Prostate gland (tissue), 2 donors: ENCODE results near the gene CSNK1D. TPM values are rescaled to one million over a fixed set of nuclear protein-coding genes. Genes with fewer than 3 reads are reported as not detected.
"Not testable (repeated sequence)": the region's sequence is repeated elsewhere in the genome, so short reads cannot be mapped to it uniquely, and the experiment has no call there.

ENCODE experiments used
- DNase-seq: peaks from one replicate; pipeline ENCODE4 v3.0.0-alpha.2; 2019; ENCODE audit warnings: low spot score
- H3K27ac ChIP-seq, 2 donors: fragments of 200-600 bp; sonication (generic); 2 replicates each; pipeline ENCODE4 v1.5.1; 2017 to 2019
- H3K27me3 ChIP-seq: fragments of 200-600 bp; sonication (generic); replicated peaks from 2 replicates; pipeline ENCODE4 v1.5.1; 2019; ENCODE audit not compliant: insufficient read depth
- H3K36me3 ChIP-seq, 2 donors: fragments of 200-600 bp; sonication (generic); 1 replicate in 1 of 2; 2 replicates in 1 of 2; pipeline versions ENCODE4 v1.5.1 to v1.8.1; 2017 to 2019
- H3K4me1 ChIP-seq: fragments of 200-600 bp; sonication (generic); replicated peaks from 2 replicates; pipeline ENCODE4 v1.5.1; 2019
- H3K4me3 ChIP-seq, 2 donors: fragments of 200-600 bp; sonication (generic); 2 replicates each; pipeline ENCODE4 v1.5.1; 2017 to 2019
- H3K9me3 ChIP-seq: fragments of 200-600 bp; sonication (generic); 2 replicates; pipeline ENCODE4 v1.5.1; 2017
- POLR2A ChIP-seq: fragments of 450-650 bp; IDR thresholded peaks from one replicate; pipeline ENCODE4 v1.6.1; 2016; ENCODE audit warnings: antibody characterized with exemption, mild to moderate bottlenecking
- POLR2AphosphoS5 ChIP-seq: sonication (generic); formaldehyde crosslinking; IDR thresholded peaks from one replicate; pipeline ENCODE4 v1.6.1; 2017; ENCODE audit warnings: antibody characterized with exemption
- WGBS: methylation state at CpG from one replicate; pipeline ENCODE4 v1.1.5; 2018; 5-methylcytosine and 5-hydroxymethylcytosine counted together
- intact Hi-C: fragments of 100-400 bp; cut with DNase I; formaldehyde crosslinking; loops from one replicate; pipeline ENCODE4 v1.14.2; 2022
- total RNA-seq, 2 donors: library from RNA; depleted of rRNA; stranded (reverse); fragments of >200 nt; gene quantifications; one replicate each; pipeline ENCODE4 v1.1.0, GENCODE V29; 2016
- TF ChIP-seq, protein P1 (sequence below), 4 experiments: fragments of 200-600 bp in 2 of 4; fragments of 450-650 bp in 2 of 4; sonication (generic) in 2 of 4; IDR thresholded peaks; 1 replicate in 3 of 4; 2 replicates in 1 of 4; pipeline ENCODE4 v1.5.1; 2016 to 2019; ENCODE audit warnings: antibody characterized with exemption in 4 of 4, mild to moderate bottlenecking in 2 of 4, moderate library complexity in 2 of 4

Gene CSNK1D
- total RNA-seq, 2 donors from 2014 or later = 80.3 to 155 TPM

DNA sequence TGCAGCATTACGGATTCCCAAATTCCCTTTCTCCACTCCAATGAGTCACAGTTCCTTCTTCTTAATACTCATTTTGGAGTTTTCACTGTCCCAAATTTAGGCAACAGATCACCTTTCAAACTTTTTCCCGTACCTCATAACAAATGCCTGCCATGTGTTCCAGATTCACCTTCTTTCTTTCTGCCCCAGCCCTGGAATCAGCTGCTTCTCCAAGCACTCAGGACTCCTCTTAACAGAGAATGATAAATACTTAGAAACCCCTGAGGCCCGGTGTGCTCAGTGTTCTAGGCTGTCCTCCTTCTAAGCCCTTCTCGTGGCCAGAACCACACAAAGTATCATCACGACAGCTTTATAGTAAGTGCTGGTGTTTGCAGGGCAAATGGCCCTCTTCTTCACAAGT, 14.9 kb downstream of the CSNK1D start:
- WGBS = 55% methylated on average over 5 of the region's 5 CpGs
- TF ChIP-seq, protein P1, sequence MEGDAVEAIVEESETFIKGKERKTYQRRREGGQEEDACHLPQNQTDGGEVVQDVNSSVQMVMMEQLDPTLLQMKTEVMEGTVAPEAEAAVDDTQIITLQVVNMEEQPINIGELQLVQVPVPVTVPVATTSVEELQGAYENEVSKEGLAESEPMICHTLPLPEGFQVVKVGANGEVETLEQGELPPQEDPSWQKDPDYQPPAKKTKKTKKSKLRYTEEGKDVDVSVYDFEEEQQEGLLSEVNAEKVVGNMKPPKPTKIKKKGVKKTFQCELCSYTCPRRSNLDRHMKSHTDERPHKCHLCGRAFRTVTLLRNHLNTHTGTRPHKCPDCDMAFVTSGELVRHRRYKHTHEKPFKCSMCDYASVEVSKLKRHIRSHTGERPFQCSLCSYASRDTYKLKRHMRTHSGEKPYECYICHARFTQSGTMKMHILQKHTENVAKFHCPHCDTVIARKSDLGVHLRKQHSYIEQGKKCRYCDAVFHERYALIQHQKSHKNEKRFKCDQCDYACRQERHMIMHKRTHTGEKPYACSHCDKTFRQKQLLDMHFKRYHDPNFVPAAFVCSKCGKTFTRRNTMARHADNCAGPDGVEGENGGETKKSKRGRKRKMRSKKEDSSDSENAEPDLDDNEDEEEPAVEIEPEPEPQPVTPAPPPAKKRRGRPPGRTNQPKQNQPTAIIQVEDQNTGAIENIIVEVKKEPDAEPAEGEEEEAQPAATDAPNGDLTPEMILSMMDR (IDR thresholded peaks at IDR 0.05) = no peak
- TF ChIP-seq POLR2A = no peak
- TF ChIP-seq POLR2AphosphoS5 = no peak
- intact Hi-C loops = no loop called here
- no peaks in the 10 kb centered on the region for H3K9me3 ChIP-seq
- no peak overlapping the region for H3K4me3 ChIP-seq
- H3K27ac ChIP-seq = no peak overlapping the region
- H3K4me1 ChIP-seq = peaks cover 3% of the 10 kb centered on the region
- DNase-seq = no peak
- peaks cover under 1 to 16% of the 10 kb centered on the region in 2 donors for H3K36me3 ChIP-seq
- no peaks in the 10 kb centered on the region for H3K27me3 ChIP-seq

DNA sequence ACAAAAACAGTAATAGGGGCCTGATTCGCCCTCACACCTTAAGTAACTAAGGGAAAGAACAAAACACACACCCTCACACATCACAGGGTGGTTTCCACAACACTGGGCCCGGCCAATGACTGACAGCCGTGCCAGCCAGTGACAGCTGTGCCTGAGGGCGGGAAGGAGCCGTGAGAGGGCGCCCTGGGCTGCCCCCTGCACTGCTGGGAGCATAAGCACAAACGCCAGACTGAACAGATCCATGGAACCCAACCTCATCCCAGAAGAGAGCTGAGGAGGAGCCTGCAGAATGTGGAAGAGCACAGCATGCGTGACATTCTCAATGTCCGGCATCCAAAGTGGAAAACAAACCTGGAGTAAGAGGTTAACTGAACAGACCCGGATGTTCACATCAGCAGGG, 16.0 kb downstream of the CSNK1D start:
- no peaks in the 10 kb centered on the region for H3K27me3 ChIP-seq
- H3K27ac ChIP-seq = peak overlapping the region in 1 of 2 donors; percentile 29
- no peaks in the 10 kb centered on the region for H3K9me3 ChIP-seq
- DNase-seq = no peak
- TF ChIP-seq, protein P1 (IDR thresholded peaks at IDR 0.05) = no peak
- TF ChIP-seq POLR2A (no peak), POLR2AphosphoS5 (peak; percentile 9)
- WGBS = 59% methylated on average over 10 of the region's 10 CpGs
- H3K4me1 ChIP-seq = peaks cover 3% of the 10 kb centered on the region
- H3K36me3 ChIP-seq = peaks cover 11 to 24% of the 10 kb centered on the region in 2 donors
- intact Hi-C loops = no loop called here
- H3K4me3 ChIP-seq = no peak overlapping the region

DNA sequence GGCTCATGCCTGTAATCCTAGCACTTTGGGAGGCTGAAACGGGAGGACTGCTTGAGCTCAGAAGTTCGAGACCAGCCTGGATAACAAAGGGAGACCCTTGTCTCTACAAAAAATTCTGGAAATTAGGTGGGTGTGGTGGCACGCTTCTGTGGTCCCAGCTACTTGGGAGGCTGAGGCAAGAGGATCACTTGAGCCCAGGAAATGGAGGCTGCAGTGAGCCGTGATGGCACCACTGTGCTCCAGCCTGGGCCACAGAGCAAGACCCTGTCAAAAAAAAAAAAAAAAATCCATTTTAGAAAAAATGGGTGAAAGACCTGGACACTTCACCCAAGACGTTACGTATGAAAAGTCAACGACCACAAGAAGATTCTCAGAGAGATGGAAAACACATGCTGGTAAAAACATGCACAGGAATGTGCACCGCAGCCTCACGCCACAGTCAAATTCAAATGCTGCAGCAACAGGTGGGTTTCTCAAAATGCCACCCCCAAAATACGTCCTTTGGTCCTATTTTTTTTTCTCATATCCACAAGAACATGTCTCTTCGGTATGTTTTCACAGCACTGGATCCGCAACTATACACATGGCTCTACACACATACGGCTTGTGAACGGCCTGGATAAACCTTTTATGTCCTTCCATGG, 17.1 kb downstream of the CSNK1D start:
- Histone ChIP-seq H3K27ac (no peak overlapping the region), H3K36me3 (peaks cover 20 to 35% of the 10 kb centered on the region in 2 donors), H3K27me3 (no peaks in the 10 kb centered on the region), H3K4me3 (no peak overlapping the region), H3K9me3 (no peaks in the 10 kb centered on the region), H3K4me1 (peaks cover 3% of the 10 kb centered on the region)
- intact Hi-C loops = no loop called here
- TF ChIP-seq POLR2A (no peak), POLR2AphosphoS5 (no peak)
- TF ChIP-seq, protein P1 (IDR thresholded peaks at IDR 0.05) = no peak
- 90% methylated on average over 14 of the region's 14 CpGs for WGBS
- no peak for DNase-seq

DNA sequence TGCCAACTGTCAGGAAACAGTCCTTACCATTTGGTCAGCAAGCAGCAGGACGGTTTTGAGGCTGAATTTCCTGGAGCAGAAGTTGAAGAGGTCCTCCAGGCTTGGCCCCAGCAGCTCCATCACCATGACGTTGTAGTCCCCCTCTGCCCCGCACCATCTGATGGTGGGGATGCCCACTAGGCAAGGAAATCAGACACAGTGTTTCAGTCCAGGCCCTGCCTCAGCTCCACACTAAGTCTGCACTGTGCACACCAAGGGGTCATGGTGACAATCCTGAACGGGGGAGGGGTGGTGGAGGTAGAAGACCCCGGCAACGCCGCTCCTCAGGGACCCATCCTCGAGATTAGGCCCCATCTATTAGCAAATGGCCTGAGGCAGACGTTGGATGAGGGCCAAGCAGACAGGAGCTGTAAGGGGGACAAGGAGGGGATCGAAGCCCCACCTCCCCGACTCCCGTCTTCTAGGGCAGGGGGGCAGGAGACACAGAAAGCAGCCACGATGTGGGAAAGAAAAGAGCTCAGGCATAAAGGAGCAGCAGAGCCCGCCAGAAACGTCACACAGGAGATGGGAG, 18.0 kb downstream of the CSNK1D start:
- H3K4me3 ChIP-seq = no peak overlapping the region
- peaks cover 28 to 42% of the 10 kb centered on the region in 2 donors for H3K36me3 ChIP-seq
- 76% methylated on average over 15 of the region's 15 CpGs for WGBS
- no peak for DNase-seq
- no peaks in the 10 kb centered on the region for H3K27me3 ChIP-seq
- H3K27ac ChIP-seq = no peak overlapping the region
- H3K9me3 ChIP-seq = no peaks in the 10 kb centered on the region
- TF ChIP-seq POLR2A = no peak
- TF ChIP-seq POLR2AphosphoS5 = no peak
- TF ChIP-seq, protein P1 (IDR thresholded peaks at IDR 0.05) = no peak
- H3K4me1 ChIP-seq = peaks cover 3% of the 10 kb centered on the region
- intact Hi-C loops = no loop called here

DNA sequence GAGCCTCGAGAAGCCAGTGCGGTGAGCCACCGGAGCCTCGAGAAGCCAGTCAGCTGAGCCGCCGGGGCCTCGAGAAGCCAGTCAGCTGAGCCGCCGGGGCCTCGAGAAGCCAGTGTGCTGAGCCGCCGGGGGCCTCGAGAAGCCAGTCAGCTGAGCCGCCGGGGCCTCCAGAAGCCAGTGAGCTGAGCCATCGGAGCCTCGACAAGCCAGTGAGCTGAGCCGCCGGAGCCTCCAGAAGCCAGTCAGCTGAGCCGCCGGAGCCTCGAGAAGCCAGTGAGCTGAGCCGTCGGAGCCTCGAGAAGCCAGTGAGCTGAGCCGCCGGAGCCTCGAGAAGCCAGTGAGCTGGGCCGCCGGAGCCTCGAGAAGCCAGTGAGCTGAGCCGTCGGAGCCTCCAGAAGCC, 18.8 kb downstream of the CSNK1D start:
- DNase-seq, intact Hi-C loops, H3K27ac ChIP-seq, H3K4me3 ChIP-seq, H3K9me3 ChIP-seq, H3K4me1 ChIP-seq, H3K27me3 ChIP-seq: not testable (repeated sequence)
- WGBS = 96% methylated on average over 28 of the region's 33 CpGs
- peaks cover 36 to 48% of the 10 kb centered on the region in 2 donors for H3K36me3 ChIP-seq

DNA sequence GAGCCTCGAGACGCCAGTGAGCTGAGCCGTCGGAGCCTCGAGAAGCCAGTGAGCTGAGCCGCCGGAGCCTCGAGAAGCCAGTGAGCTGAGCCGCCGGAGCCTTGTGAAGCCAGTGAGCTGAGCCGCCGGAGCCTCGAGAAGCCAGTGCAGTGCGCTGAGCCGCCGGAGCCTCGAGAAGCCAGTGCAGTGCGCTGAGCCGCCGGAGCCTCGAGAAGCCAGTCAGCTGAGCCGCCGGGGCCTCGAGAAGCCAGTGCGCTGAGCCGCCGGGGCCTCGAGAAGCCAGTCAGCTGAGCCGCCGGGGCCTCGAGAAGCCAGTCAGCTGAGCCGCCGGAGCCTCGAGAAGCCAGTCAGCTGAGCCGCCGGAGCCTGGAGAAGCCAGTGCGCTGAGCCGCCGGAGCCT, 19.4 kb downstream of the CSNK1D start:
- H3K4me3 ChIP-seq, H3K4me1 ChIP-seq, DNase-seq, H3K27me3 ChIP-seq, H3K27ac ChIP-seq, H3K9me3 ChIP-seq, intact Hi-C loops: not testable (repeated sequence)
- 96% methylated on average over 36 of the region's 39 CpGs for WGBS
- H3K36me3 ChIP-seq = peaks cover 42 to 49% of the 10 kb centered on the region in 2 donors
